ENCODE results near the gene ACTC1. TPM values are rescaled to one million over a fixed set of nuclear protein-coding genes. Genes with fewer than 3 reads are reported as not detected.

Gene ACTC1
- total and polyA plus RNA-seq, 9 donors: 0.59 to 22.6 (median 1.3) TPM; not detected in 2

GRCh38 chr15:34773013-34773412 lies 22.3 kb downstream of the ACTC1 start:
- DNase-seq: no peak
- no peaks in the 10 kb centered on the region for H3K27me3 ChIP-seq
- no peaks in the 10 kb centered on the region for H3K36me3 ChIP-seq
- H3K27ac ChIP-seq: no peak overlapping the region
- no peaks in the 10 kb centered on the region for H3K9me3 ChIP-seq
- no peak for TF ChIP-seq EP300 (IDR thresholded peaks at IDR 0.05)
- no peak for TF ChIP-seq CTCF (IDR thresholded peaks at IDR 0.05)
- TF ChIP-seq POLR2A (IDR thresholded peaks at IDR 0.05): no peak
- no peak overlapping the region for H3K4me3 ChIP-seq
- H3K4me1 ChIP-seq (ENCODE audit: insufficient read depth): no peaks in the 10 kb centered on the region
- intact Hi-C loops (cut with DNase I): no loop called here

DNA sequence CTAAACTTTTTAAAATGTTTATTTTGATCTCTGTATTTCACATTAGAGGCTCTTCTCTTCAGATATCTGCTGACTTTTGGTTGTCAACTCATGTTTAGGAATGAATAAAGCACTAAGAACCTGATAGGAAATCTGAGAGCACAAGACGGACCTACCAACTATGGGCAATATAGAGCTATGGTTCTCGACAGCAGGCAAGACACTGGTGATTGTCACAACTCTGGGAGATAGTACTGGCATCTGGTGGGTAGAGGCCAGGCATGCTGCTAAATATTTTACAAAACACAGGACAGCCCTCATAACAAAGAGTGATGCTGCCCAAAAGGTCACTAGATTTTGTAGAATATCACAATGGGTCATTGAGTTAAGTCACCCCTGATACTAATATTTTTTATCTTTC lies 23.0 kb downstream of the ACTC1 start:
- no peak for DNase-seq
- WGBS, 3 donors: 79 to 87% (median 86%) methylated on average over 2 of the region's 2 CpGs
- intact Hi-C loops (cut with DNase I): no loop called here

DNA sequence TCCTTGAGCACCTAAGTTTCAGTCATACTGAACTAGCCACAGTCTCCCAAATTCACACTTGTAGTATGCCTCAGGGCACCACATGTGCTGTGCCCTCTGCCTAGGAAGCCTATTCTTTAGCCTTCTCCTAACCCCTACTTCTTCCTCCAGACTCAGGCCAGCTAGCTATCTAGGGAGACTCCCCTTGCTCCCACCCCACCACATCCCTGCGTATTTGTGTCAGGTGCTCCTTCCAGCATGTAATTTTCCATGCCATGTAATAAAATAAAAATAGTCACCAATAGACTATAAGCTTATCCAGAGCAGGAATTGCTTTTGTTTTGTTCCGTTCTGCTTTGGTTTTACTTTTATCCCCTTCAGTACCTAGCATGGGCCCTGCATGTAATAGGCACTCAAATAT lies 25.6 kb downstream of the ACTC1 start:
- H3K9me3 ChIP-seq: no peaks in the 10 kb centered on the region
- no peaks in the 10 kb centered on the region for H3K4me1 ChIP-seq (ENCODE audit: insufficient read depth)
- H3K4me3 ChIP-seq: no peak overlapping the region
- no peaks in the 10 kb centered on the region for H3K27me3 ChIP-seq
- TF ChIP-seq CTCF (IDR thresholded peaks at IDR 0.05) (no peak), EP300 (IDR thresholded peaks at IDR 0.05) (no peak), POLR2A (IDR thresholded peaks at IDR 0.05) (no peak)
- intact Hi-C loops (cut with DNase I): no loop called here
- no peak overlapping the region for H3K27ac ChIP-seq
- H3K36me3 ChIP-seq: no peaks in the 10 kb centered on the region
- WGBS, 3 donors: 85 to 95% (median 92%) methylated on average over 2 of the region's 2 CpGs
- no peak for DNase-seq

More for the DNA sequence above, 23.0 kb downstream of the ACTC1 start:
- H3K36me3 ChIP-seq: no peaks in the 10 kb centered on the region
- no peak overlapping the region for H3K27ac ChIP-seq
- TF ChIP-seq CTCF (IDR thresholded peaks at IDR 0.05) (no peak), POLR2A (IDR thresholded peaks at IDR 0.05) (no peak), EP300 (IDR thresholded peaks at IDR 0.05) (no peak)
- H3K9me3 ChIP-seq: no peaks in the 10 kb centered on the region
- no peak overlapping the region for H3K4me3 ChIP-seq
- no peaks in the 10 kb centered on the region for H3K27me3 ChIP-seq
- H3K4me1 ChIP-seq (ENCODE audit: insufficient read depth): no peaks in the 10 kb centered on the region

- H3K27me3 ChIP-seq: no peaks in the 10 kb centered on the region
- no peaks in the 10 kb centered on the region for H3K36me3 ChIP-seq
- intact Hi-C loops (cut with DNase I): no loop called here
- no peaks in the 10 kb centered on the region for H3K9me3 ChIP-seq
- DNase-seq: no peak
- TF ChIP-seq EP300 (IDR thresholded peaks at IDR 0.05) (no peak), POLR2A (IDR thresholded peaks at IDR 0.05) (no peak)
- H3K27ac ChIP-seq: no peak overlapping the region
- no peaks in the 10 kb centered on the region for H3K4me1 ChIP-seq (ENCODE audit: insufficient read depth)
- H3K4me3 ChIP-seq: no peak overlapping the region
These were observed 26.8 kb downstream of the ACTC1 start for GRCh38 chr15:34768530-34768929.

DNA sequence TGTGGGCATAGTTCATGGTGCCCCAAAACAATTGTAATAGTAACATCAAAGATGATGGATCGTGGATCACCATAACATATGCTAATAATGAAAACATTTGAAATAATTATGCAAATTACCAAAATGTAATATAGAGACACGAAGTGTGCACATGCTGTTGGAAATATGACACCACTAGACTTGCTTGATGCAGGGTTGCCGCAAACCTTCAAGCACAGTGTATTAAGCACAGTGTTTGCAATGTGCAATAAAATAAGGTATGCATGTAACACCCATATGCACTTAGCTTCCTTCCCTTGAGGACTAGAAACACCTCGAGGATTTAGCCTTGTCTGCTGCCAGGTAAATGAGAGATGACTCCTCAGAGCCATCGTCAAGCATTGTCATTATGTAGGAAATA lies 29.6 kb downstream of the ACTC1 start:
- DNase-seq: no peak
- H3K4me3 ChIP-seq: no peak overlapping the region
- TF ChIP-seq CTCF (IDR thresholded peaks at IDR 0.05): no peak
- TF ChIP-seq POLR2A (IDR thresholded peaks at IDR 0.05): no peak
- no peak for TF ChIP-seq EP300 (IDR thresholded peaks at IDR 0.05)
- no peaks in the 10 kb centered on the region for H3K4me1 ChIP-seq (ENCODE audit: insufficient read depth)
- H3K27ac ChIP-seq: no peak overlapping the region
- H3K9me3 ChIP-seq: no peaks in the 10 kb centered on the region
- 59 to 75% (median 62%) methylated on average over 5 of the region's 5 CpGs for WGBS, 3 donors
- no peaks in the 10 kb centered on the region for H3K36me3 ChIP-seq
- intact Hi-C loops (cut with DNase I): no loop called here
- H3K27me3 ChIP-seq: no peaks in the 10 kb centered on the region

Measured in ovary (tissue), 9 donors.